ENCODE results near the gene CFAP141. TPM values are rescaled to one million over a fixed set of nuclear protein-coding genes. Genes with fewer than 3 reads are reported as not detected.
"Not testable (repeated sequence)": the region's sequence is repeated elsewhere in the genome, so short reads cannot be mapped to it uniquely, and the experiment has no call there.

The CFAP141 gene
- total RNA-seq, 1 donor from 2014 or later = not detected

DNA sequence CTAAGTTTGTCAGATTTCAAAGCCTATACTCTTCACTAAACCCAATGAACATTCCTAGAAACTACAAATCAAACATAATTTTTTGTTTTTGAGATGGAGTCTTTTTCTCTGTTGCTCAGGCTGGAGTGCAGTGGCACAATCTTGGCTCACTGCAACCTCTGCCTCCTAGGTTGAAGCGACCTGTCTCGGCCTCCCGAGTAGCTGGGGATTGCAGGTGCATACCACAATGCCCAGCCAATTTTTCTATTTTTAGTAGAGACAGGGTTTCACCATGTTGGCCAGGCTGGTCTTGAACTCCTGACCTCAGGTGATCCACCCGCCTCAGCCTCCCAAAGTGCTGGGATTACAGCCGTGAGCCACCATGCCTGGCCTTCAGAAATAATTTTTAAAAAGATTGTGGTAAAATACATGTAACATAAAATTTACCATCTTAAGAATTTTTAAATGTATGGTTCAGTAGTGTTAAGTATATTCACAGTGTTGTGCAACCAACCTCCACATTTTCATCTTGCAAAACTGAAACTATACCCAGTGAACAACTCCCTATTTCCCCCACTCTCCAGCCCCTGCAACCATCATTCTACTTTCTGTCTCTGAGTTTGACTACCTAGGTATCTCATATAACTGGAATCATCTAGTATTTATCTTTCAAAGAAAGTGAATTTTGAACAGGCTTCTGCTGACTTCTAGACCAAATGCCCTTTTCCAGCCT, 2.7 kb upstream of the CFAP141 start:
- DNase-seq = no peak

GRCh38 chr1:154207262-154207661, 1.1 kb upstream of the CFAP141 start:
- DNase-seq = no peak

DNA sequence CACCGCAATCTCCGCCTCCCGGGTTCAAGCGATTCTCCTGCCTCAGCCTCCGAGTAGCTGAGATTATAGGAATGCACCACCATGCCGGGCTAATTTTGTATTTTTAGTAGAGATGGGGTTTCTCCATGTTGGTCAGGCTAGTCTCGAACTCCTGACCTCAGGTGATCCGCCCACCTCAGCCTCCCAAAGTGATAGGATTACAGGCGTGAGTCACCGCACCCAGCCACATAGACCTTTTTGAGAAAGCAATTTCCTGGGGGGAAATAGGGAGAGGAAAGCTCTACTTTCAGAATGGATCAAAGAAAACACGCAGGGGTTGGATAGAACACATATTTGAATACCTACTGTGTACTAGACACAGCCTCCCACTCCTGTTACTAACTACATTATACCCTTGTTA, 355 bp downstream of the CFAP141 start:
- DNase-seq = not testable (repeated sequence)

DNA sequence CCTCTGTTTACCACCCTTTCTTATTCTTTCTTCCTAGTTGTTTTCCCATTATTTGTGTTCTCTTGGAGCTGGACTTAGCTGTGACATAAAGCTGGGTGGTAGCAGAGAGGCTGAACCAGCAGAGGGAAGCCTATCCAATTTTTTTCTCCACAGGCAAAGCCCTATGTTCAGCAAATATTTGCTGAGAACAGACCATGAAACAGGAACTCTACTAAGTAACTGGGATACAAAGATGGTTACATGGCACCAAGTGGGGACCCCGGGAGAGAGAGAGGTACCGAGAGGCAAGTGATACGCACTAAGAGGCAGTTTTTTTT, 6.6 kb downstream of the CFAP141 start:
- DNase-seq = no peak

DNA sequence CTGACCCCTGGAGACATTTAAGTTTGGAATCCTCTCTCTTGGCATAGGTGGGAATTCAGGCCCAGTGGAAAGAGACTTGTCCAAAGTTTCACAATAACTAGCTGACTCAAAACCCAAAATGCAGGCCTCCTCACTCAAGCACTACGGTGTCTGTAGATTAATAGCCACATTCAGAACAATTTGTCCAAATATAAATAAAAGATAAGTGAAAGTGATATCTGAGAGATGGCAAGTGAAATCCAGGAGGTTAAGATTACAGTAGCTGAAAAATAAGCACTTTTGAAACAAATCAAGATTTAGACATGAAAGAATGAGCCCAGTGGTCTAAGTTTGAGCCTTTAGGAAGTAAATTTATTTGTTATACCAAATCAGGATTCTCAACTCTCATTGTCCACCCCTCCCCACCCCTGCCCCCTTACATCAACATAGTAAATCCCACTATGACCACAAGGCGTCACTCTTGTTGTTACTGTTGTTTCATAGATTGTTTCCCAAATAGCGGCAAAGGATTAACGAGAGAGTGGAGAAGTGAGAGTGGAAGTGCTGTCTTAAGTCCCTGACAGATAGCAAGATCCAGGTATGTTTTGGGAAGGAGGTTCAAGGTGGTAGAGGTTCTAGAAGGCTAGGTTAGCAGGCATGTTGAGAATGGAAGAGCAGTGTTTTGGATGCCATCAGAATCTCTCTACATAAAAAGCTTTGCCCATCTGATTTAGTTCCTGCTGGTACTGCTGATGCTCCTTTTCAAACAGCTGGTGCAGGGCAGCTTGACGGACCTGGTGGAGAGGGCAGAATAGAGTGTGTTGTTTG, 7.2 kb downstream of the CFAP141 start:
- peak; percentile 73 for DNase-seq

GRCh38 chr1:154193821-154194220, 12.3 kb downstream of the CFAP141 start:
- DNase-seq = peak; percentile 53

- no peak for DNase-seq
These were observed 13.7 kb downstream of the CFAP141 start for GRCh38 chr1:154192476-154192875.

GRCh38 chr1:154191990-154192461, 14.1 kb downstream of the CFAP141 start, which contains the start of gene TPM3:
Gene TPM3, minus strand, starts transcription at chr1:154192100. Its CDS starts 82 bp downstream, at chr1:154192018.
- DNase-seq = peak; percentile 52

DNA sequence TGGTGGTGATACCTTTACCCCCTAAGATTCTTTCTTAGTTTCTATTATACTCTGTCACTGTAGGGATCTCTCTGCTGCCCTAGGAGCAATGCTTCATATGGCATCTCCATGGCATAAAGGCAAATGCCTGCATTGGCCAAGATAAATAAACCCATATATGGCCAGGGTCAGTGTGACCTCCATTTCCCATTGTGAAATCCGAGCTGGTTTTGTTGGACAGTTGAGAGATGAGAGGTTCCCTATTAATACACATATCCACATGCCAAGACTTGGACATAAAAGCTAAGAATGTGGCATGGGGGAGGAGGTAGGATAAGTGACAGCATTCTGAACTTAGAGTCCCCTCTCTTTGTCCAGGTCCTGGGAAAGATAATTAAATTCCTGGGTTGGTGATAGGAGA, 15.6 kb downstream of the CFAP141 start:
- no peak for DNase-seq

GRCh38 chr1:154186852-154187501, 19.2 kb downstream of the CFAP141 start:
- DNase-seq = no peak

DNA sequence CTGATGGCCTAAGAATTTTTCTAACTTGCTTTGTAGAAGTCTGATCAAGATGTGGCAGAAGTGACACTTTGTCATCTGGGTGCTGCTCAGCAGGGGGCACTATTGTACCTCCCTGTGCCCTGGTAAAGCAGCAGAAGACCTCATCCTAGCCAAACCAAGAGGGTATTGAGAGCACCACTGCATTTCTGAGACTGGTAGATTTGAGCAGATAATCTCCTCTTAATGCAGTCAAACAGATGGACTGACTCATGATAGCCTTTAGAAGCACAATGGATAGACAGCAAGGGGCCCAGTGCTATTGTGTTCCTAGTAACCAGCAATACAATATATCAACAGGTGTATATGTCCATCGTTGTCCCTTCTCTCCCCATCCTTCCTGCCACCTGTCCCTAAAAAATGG, 20.0 kb downstream of the CFAP141 start:
- peak; percentile 69 for DNase-seq

DNA sequence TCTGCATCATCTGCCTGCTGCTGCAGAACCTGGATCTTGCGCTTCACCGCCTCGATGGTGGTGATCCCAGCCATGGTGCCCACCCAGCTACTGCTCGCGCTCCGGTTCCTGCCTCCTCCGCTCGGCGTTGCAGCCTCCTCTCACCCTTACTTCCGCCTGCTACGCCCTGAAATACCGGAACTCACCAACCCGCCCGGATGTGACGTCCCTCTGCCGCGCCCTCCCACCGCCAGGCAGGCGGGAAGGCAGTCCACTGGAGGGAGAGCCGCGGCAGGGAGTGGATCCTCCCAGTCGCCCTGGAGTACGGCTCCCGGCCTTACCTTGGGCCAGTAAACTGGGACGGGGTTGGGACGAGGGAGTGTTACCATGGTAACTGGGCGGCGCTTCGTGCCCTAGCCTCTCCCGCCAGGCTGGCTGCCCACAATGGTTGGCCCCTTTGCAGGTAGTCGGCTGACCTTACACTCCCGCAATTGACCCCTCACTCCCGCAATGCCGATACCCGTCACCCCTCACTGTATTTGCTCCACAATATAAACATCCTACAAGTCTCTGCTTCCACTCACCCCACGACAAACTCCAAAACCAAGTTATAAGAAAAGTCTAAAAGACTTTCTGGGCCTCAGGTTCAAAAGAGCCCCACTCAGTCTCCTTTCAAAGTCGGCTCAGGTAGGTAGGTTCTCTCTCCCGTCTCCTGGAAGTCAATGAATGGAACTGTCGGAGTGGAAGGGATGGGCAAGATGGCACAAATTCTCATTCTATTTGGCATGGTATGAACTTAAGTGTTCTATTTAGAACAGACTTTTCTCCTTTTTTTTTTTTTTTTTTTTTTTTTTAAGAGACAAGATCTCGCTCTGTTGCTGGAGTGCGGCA, 22.9 kb downstream of the CFAP141 start:
- peak; percentile 98 for DNase-seq

- peak; percentile 76 for DNase-seq
These were observed 23.6 kb downstream of the CFAP141 start for GRCh38 chr1:154182344-154183045.

- DNase-seq = no peak
These were observed 24.2 kb downstream of the CFAP141 start for GRCh38 chr1:154181944-154182343.

DNA sequence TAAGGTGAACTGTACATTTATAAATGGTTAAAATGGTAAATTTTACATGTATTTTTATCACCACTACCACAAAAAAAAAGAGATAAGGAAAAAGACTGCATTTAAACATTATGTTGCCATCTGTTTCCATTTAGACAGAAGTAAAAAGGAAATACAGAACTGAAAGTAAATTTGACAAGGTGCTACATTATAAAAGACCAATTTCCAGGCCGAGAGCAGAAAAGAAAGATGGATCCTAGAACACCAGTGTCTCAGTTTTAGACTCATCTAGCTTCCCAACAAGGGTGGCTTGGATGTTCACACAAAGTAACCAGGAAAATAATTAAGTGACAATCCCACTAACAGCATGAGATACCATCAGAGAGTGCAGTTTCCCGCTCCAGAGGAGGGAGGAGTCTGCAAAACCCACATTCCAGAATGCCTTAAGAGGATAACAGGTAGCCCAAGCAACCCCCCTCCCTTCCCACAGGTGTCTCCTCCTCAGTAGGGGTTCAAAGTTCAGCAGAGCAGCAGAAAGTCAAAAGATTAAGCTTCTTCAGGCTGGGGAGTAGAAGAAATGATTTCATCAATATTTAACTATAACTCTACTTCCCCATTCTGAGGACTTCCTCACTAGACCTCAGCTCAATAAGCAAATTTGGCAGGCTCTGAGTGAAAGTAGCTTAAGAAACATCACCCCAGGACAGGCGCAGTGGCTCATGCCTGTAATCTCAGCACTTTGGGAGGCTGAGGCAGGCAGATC, 26.0 kb downstream of the CFAP141 start:
- no peak for DNase-seq

- DNase-seq = no peak
These were observed 27.0 kb downstream of the CFAP141 start for GRCh38 chr1:154178911-154179811.

DNA sequence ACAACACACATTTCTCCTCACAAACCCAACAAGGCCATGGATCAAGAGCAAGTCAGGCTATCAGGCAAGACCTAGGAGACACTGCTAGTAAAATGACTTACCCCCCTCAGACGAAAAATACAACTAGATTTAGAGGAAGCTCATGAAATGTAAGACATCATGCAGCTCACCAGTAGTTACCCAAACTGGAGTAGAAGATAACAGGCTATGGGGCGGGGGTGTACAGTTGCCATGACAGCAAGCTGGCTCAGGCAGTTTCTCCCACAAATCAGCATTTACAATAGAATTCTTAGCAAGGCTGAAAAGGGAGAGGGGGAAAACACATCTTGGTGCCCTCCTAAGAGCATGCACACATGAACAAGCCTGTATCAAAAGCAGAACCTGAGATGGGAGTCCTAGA, 28.1 kb downstream of the CFAP141 start:
- DNase-seq = no peak

DNA sequence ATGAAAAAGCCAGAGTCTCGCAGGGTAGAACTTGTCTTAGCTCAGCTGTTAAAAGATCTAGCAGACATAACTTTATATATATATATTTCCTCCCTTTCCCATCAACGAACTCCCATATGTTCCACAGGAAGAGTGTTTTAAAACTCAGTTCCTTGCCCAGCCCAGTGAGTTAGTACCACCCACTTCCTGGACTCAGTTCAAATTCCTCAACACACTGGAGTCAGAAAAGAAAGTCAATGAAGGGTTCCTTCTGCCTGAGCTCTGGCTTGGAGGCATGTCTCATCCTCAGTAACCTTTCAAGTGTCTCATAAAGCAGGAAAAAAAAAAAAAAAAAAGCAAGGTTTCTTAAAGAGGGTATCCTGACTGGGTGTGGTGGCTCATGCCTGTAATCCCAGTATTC, 29.8 kb downstream of the CFAP141 start:
- DNase-seq = peak; percentile 42

DNA sequence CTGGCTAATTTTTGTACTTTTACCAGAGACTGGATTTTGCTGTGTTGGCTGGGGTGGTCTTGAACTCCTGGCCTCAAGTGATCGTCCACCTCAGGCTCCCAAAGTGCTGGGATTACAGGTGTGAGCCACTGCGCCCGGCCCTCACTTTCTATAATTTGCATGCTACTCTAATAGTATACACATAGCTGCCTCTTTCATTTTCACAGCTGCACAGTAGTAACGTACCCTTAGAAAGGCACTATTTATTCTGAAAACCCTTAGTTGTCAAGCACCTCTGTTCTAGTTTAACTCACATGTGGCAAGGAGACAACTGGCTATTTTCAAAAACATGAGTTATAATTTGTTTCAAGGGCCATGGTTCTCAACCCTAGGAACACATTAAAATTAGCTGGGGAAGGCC, 31.5 kb downstream of the CFAP141 start:
- DNase-seq = no peak

DNA sequence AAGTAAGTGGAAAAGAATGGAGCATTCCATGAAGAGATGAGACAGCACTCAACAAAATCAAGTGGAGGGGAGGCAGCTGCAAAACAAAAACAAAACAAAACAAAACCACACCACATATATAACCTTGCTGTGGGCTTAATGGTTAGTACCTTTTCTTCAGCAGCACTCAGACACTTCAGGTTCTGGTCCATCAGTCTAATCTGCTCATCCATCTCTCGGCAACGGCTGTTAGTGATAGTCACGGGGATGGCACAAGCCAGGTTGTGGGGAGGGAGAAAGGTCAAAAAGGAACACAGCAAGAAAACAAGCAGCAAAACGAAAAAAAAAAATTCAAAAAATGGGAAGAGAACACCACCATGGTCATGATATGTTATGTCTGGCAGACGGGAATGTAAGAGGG, 34.3 kb downstream of the CFAP141 start:
- no peak for DNase-seq

All from tongue (tissue), 2 donors.